ENCODE data around the gene NOL7. TPM values are rescaled to one million over a fixed set of nuclear protein-coding genes. Genes with fewer than 3 reads are reported as not detected.

NOL7 gene
- total RNA-seq, 1 experiment from 2014 or later: 73.7 TPM

DNA sequence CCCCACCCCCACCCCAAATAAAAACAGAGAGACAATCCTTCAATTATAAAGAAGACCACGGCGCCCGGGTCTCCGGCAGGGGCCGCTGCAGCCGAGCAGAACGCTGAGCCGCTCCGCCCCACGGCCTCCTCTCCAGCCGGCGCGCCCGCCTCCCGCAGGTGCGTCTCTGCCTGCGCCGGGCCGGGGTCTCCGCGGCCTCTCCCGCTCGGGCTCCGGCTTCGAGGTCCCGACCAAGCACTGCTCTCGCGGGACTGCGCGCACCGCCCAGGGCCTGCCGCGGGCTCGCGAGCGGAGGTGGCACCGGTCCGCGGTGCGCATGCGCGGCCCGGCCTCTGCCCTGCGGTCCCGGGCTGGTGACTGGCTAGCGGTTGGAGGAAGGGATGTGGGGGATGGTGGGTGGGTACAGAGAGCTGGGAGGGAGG, 41.0 kb upstream of the NOL7 start (continued):
- no peak for TF ChIP-seq YY1 (IDR thresholded peaks at IDR 0.05; ENCODE audit: extremely low read depth, insufficient replicate concordance, low read depth, low read length)
- peak; percentile 59; the same call in 1 of the 2 replicates for TF ChIP-seq SIN3A (IDR thresholded peaks at IDR 0.05; ENCODE audit: low read depth)
- TF ChIP-seq EGR1 (IDR thresholded peaks at IDR 0.05; ENCODE audit: low read depth): no peak; the same call in 1 of the 2 replicates

DNA sequence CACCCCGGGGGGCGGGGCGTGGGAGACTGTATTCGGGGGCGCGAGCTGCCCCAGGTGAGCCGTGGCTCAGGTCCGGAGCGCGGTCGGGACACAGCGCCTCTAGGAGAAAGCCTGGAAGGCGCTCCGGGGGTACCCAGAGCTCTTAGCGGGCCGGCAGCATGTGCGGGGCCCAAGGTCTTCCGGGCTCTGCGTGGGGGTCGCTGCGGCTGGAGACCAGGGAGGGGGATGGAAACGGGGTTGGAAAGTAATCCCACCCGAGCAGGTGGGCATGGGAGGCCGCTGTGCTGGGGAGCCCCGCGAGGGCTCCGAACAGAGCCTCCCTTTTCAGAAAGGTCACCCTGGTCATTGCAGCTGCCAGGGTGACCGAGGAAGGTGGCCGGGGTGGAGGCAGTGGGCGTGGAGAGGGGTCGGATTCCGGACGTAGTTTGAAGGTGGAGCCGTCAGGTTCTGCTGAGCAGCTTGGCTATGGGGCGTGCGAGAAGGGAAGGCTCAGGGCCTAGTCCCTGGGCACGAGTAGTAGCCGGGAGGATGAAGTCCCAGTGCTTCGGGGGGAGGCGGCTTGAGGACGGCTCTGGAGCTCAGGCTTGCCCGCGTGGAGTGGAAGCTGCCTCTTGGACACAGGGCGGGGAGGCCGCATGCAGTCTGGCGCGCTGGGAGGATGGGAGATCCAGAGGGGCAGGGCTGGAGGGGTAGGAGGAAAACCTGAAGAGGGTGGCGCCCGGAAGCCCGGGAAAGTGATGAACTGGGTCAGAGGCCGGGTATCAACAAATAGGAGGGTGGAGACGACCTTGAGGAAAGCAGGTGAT, 40.4 kb upstream of the NOL7 start, which contains the start of gene SIRT5:
Gene SIRT5 (plus strand): TSS at position 31 of the 806 bp plus-strand sequence. CDS start 9,510 bp downstream, outside the sequence.
- DNase-seq (ENCODE audit: low read depth, low spot score): peak; percentile 85
- Histone ChIP-seq H3K4me2 (ENCODE audit: low read length) (peak within 1 kb of the TSS; percentile 79), H3K4me3 (replicated peaks in 1 of 2; ENCODE audit: low read depth in 1 of 2, low read length in 2 of 2) (peak within 1 kb of the TSS; percentile 68 to 85), H4K20me1 (ENCODE audit: insufficient read depth) (no peaks in the 10 kb centered on the region), H3K27me3 (ENCODE audit: insufficient read depth, low read length) (no peaks in the 10 kb centered on the region), H3K9me3 (ENCODE audit: control insufficient read depth in 1 of 2, insufficient read depth in 1 of 2, low read depth in 1 of 2, low read length in 2 of 2) (no peaks in the 10 kb centered on the region), H3K36me3 (ENCODE audit: control insufficient read depth in 1 of 2, insufficient read depth in 2 of 2, low read length in 2 of 2) (0 out of 4 replicates have a peak, but pooled peaks cover 0 to 4% of the 10 kb centered on the region in 2 experiments), H3K4me1 (ENCODE audit: control insufficient read depth in 1 of 2, insufficient read depth in 2 of 2, low read length in 2 of 2) (peaks cover 8 to 21% of the 10 kb centered on the region in 2 experiments), H3K9ac (ENCODE audit: low read length) (peak within 1 kb of the TSS; percentile 94), H3K9me2 (ENCODE audit: insufficient read depth) (no peaks in the 10 kb centered on the region), H3K27ac (ENCODE audit: low read depth, low read length) (peak within 1 kb of the TSS; percentile 98), H3K79me2 (ENCODE audit: insufficient read depth, low read length) (peaks cover 7% of the 10 kb centered on the region; the same call in 1 of the 2 replicates), H2AFZ (ENCODE audit: low read depth, low read length, poor library complexity, severe bottlenecking) (no peak within 1 kb of the TSS)
- ChIA-PET CTCF (interaction anchor here (0.6 to 2.4 kb wide), 25 partner anchors 9 to 492 kb away, joined by 3 to 20 read pairs (median 4); partner anchors contain the start of genes GFOD1, NOL7 and TBC1D7), RAD21 (ENCODE audit: low non-redundant PET in 1 of 2, low total read pairs in 2 of 2, uncharacterized antibody in 2 of 2, unreplicated experiment in 2 of 2) (interaction anchor here in 1 of 2 experiments (1.1 to 1.6 kb wide), 2 partner anchors 40 to 239 kb away, joined by 4 read pairs; partner anchors contain the start of gene NOL7), POLR2A (interaction anchor here (0.7 to 1.8 kb wide), 16 partner anchors 9 to 492 kb away, joined by 3 to 9 read pairs (median 3); partner anchors contain the start of genes NOL7 and TBC1D7)
- intact Hi-C loops (cut with micrococcal nuclease): loop anchor here (1.0 to 5.0 kb wide), 4 partner anchors 40 to 246 kb away; partner anchors contain the start of genes GFOD1, NOL7 and TBC1D7
- BruUV-seq (replicated peaks): no TSS peak
- peak; percentile 85 for ATAC-seq
- peak; percentile 72; the same call in 1 of the 2 replicates for TF ChIP-seq EGR1 (IDR thresholded peaks at IDR 0.05; ENCODE audit: low read depth)
- TF ChIP-seq, protein P1, sequence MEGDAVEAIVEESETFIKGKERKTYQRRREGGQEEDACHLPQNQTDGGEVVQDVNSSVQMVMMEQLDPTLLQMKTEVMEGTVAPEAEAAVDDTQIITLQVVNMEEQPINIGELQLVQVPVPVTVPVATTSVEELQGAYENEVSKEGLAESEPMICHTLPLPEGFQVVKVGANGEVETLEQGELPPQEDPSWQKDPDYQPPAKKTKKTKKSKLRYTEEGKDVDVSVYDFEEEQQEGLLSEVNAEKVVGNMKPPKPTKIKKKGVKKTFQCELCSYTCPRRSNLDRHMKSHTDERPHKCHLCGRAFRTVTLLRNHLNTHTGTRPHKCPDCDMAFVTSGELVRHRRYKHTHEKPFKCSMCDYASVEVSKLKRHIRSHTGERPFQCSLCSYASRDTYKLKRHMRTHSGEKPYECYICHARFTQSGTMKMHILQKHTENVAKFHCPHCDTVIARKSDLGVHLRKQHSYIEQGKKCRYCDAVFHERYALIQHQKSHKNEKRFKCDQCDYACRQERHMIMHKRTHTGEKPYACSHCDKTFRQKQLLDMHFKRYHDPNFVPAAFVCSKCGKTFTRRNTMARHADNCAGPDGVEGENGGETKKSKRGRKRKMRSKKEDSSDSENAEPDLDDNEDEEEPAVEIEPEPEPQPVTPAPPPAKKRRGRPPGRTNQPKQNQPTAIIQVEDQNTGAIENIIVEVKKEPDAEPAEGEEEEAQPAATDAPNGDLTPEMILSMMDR (IDR thresholded peaks at IDR 0.05 in 2 of 3, conservative IDR thresholded peaks at IDR 0.05 in 1 of 3; ENCODE audit: borderline replicate concordance in 1 of 3, insufficient read depth in 1 of 3, low read depth in 2 of 3, low read length in 2 of 3): no peak; a peak in 1 of 6 replicates
- TF ChIP-seq ZFX (IDR thresholded peaks at IDR 0.05): peak; percentile 84
- TF ChIP-seq CBX3 (IDR thresholded peaks at IDR 0.05; ENCODE audit: low read depth): no peak
- TF ChIP-seq, protein P2, sequence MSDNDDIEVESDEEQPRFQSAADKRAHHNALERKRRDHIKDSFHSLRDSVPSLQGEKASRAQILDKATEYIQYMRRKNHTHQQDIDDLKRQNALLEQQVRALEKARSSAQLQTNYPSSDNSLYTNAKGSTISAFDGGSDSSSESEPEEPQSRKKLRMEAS (IDR thresholded peaks at IDR 0.05): peak; percentile 68; the same call in 1 of the 2 replicates
- TF ChIP-seq REST (IDR thresholded peaks at IDR 0.05; ENCODE audit: low read depth): no peak
- TF ChIP-seq, protein P3, sequence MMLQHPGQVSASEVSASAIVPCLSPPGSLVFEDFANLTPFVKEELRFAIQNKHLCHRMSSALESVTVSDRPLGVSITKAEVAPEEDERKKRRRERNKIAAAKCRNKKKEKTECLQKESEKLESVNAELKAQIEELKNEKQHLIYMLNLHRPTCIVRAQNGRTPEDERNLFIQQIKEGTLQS (IDR thresholded peaks at IDR 0.05): no peak
- TF ChIP-seq TCF7L2 (IDR thresholded peaks at IDR 0.05; ENCODE audit: borderline replicate concordance, extremely low read depth, insufficient read depth, insufficient read length): peak; percentile 36
- TF ChIP-seq SRF (IDR thresholded peaks at IDR 0.05; ENCODE audit: low read depth): no peak
- peak; percentile 88 for TF ChIP-seq POLR2A (IDR thresholded peaks at IDR 0.05; ENCODE audit: borderline replicate concordance, extremely low read depth, insufficient read depth, insufficient read length)
- TF ChIP-seq SIN3A (IDR thresholded peaks at IDR 0.05; ENCODE audit: low read depth): peak; percentile 45; the same call in 1 of the 2 replicates
- TF ChIP-seq JUND (IDR thresholded peaks at IDR 0.05): no peak
- TF ChIP-seq CEBPB (IDR thresholded peaks at IDR 0.05; ENCODE audit: low read depth): no peak
- TF ChIP-seq EZH2phosphoT487 (IDR thresholded peaks at IDR 0.05; ENCODE audit: borderline replicate concordance): no peak
- peak; percentile 29 for TF ChIP-seq YY1 (IDR thresholded peaks at IDR 0.05; ENCODE audit: extremely low read depth, insufficient replicate concordance, low read depth, low read length)
- TF ChIP-seq EZH2 (IDR thresholded peaks at IDR 0.05): no peak
- peak; percentile 74 for TF ChIP-seq POLR2AphosphoS5 (IDR thresholded peaks at IDR 0.05; ENCODE audit: low read depth, low read length)
